Fibroblast of upper back skin (primary cell): ENCODE results near the gene SKA2.
A peak's percentile ranks its signal among the peaks of the same experiment; 100 is the strongest.
"Not testable (repeated sequence)": the region's sequence is repeated elsewhere in the genome, so short reads cannot be mapped to it uniquely, and the experiment has no call there.

Experiments
- DNase-seq: peaks from one replicate; pipeline ENCODE4 v3.0.0-alpha.2; 2013

The SKA2 gene, protein sequence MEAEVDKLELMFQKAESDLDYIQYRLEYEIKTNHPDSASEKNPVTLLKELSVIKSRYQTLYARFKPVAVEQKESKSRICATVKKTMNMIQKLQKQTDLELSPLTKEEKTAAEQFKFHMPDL

DNA sequence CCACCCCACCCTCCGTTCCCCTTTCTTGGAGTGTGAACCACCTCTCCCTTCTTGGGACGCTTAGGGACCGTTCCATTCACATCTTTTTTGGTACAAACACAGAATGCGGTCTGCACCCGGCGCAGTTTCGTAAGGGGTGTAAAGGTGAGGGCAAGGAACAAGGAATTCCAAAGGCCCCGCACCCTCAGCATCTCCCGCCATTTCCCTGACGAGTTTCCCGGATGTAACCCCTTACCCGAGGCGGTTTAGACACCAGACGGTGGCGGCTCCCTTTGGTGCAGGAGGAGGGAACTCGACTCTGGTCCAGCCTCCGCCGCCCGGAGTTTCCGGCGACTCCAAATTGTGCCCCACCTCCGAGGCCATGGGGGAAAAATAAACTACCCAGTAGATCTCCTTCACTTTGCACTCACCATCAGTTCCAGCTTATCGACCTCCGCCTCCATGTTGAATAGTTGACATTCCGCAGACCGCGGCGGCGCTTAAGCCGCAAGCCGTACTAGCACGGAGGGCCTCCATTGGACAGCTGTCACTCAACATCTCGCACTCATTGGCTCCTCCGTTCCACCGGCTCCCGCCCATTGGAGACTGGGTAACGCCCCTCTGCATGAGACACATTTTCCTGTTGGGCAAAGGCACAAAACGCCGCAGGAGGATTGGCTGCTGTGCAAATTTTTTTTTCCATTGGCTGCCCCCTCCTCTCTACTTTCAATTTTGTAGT, at the start of gene SKA2:
TSS of gene SKA2 (minus strand) at position 466 of the 718 bp plus-strand sequence. CDS start at position 443, 23 bp downstream.
- DNase-seq, result no peak

DNA sequence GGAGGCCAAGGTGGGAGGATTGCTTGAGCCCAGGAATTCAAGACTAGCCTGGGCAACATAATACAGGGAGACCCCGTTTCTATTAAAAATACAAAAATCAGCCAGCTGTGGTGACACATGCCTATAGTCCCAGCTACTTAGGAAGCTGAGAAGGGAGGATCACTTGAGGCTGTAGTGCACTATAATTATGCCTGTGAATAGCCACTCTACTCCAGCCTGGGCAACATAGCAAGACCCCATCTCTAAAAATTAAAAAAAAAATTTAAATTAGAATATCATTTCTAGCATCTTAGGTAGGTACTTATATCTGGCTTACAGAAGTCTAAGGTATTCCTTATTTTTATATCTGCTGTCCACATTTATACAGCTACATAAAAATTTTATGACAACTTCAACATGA, 47.3 kb upstream of the SKA2 start:
- DNase-seq, result no peak

DNA sequence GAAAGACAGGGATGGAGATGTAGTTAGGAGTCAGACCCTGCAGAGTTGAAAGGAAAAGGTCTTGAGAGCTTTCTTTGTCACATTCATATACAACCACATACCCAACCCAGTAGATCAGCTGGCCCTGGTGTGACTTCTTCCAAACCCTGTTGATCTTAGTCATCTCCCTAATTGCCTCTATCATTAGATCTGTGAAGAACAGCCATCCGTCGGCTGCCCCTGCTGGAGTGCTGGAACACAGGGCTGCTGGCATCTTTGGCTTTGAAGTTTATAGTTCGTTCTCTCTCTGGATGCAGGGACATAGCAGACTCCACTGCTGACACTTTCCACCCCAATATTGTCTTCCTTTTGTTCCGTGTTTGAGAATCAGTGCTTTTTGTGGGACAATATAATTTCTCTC, 44.4 kb upstream of the SKA2 start:
- no peak for DNase-seq

DNA sequence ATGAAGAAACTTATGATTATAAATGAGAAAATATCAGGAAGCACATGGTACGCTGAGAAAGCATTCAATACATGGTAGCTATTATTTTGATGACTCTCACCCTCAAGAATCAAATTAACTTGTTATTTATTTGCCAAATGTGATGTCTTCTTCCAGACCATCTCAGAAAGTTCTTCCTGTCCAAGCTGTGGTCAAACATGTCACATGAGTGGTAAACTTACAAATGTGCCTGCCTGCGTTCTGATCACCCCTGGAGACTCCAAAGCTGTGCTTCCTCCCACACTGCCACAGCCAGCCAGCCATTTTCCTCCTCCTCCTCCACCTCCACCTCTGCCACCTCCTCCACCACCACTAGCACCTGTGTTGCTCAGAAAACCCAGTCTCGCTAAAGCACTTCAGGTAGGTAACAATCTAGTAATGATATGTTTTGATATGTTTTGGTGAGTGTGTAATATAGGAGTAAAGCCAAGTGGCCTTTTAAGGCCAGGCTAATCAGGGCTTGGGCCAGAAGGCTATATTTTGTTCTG, 38.4 kb upstream of the SKA2 start:
- no peak for DNase-seq

DNA sequence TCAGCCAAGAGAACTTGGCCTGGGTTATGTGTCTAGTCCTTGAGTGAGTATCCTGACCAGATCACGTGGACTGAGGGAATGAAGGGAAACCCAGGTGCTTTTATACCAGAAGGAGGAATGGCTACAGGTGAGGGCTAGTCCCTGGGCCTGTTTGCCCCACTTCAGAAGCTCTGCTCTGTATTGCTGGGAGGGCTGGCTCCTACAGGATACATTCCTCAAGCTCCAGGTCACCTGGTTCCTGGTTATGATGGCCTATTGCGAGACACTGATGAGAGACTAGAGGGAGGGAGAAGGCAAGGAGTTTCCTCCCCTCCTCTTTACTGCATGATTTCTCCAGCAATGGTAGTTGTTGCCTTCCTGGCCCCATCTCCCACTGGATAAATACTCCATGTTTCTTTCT, 35.8 kb upstream of the SKA2 start:
- no peak for DNase-seq

DNA sequence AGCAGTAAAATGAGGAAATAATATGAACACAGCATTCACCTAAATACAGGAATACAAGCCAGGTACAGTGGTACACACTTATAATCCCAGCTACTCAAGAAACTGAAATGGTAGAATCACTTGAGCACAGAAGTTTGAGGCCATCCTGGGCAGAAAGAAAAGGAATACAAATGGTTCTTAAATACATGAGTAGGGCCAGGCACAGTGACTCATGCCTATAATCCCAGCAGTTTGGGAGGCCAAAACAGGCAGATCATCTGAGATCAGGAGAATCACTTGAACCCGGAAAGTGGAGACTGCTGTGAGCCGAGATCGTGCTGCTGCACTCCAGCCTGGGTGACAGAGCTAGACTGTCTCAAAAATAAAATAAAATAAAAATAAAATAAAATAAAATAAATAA, 31.9 kb upstream of the SKA2 start:
- DNase-seq, result no peak

DNA sequence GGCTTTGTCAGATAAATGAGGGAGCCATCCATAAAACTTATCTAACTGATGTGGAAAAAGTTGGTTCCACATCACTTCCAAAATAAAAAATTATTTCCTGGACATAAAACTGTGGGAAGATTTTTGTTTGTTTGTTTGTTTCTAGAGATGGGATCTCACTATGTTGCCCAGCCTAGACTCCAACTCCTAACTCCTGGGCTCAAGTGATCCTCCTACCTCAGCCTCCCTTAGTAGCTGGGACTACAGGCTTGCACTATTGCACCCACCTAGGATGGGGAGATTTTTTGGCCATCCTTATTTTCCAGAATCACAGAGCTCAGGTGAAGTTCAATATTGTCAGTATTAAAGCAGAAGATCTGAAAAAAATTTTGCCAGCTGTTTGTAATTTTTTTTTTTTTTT, 31.0 kb upstream of the SKA2 start:
- DNase-seq, result no peak

DNA sequence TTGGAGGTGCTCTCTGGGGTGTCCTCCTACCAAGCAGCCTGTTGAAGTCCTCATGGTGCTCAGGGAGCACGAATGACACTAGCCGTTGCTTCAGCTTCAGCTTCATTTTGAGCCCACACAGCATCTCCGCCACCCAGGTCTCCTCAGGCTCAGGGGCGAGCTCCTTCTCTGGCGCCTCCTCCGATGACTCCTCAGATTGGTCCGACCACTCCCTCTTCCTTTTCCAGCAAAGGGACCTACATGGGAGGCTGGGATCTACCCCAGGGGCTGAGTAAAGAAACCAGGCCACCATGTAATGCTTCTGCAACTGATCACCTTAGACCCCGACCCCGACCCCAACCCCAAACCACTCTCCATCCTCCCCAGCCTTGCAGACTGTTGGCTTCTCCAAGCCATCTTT, 26.5 kb upstream of the SKA2 start:
- no peak for DNase-seq

DNA sequence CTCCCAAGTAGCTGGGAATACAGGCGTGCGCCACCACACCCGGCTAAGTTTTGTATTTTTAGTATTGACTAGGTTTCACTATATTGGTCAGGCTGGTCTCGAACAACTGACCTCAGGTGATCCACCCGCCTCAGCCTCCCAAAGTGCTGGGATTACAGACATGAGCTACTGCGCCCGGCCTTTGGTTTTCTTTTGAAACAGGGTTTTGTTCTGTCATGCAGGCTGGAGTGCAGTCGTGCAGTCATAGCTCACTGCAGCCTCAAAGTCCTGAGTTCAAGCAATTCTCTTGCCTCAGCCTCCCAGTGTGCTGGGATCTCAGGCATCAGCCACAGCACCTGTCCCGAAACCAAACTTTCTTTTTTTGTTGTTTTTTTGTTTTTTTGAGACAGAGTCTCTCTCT, 25.6 kb upstream of the SKA2 start:
- no peak for DNase-seq

DNA sequence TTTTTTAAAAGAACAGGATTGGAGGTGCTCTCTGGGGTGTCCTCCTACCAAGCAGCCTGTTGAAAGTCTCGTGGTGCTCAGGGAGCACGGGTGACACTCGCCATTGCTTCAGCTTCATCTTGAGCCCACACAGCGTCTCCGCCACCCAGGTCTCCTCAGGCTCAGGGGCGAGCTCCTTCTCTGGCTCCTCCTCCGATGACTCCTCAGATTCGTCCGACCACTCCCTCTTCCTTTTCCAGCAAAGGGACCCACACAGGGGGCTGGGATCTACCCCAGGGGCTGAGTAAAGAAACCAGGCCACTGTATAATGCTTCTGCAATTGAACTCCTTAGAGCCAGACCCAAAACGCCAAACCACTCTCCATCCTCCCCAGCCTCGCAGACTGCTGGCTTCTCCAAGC, 24.6 kb upstream of the SKA2 start:
- DNase-seq, result not testable (repeated sequence)

DNA sequence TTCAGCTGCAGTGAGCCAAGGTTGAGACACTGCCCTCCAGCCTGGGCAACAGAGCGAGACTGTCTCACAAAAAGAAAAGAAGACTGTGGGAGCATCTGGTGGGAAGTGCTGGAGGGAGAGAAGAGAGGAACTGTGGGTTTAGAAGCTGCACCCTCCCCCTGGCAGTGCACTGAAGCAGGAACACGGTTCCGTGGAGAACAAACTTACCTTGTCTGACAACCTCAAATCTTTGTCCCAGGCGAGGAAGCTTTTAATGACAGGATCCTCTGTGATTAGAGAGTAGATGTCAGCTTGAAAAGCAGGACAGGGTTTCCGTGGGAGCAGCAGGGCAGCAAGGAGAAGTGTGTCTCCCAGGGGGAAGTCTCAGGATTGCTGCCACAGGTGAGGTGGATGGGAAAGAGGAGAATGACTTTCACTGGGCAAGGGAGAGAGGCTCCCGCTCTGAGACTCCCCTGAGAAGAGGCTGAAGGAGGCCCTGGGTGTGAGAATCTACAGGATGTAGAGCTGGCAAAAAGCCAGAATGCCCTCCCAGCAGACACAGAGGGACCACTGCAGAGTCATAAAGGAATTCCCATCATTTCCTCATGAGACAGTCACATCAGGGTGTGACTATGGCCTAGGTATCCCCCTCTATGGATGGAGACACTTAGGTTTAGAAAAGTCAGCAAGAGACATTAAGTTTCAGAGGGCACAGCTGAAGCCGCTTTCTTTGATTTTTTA, 23.4 kb upstream of the SKA2 start:
- peak; percentile 7 for DNase-seq

DNA sequence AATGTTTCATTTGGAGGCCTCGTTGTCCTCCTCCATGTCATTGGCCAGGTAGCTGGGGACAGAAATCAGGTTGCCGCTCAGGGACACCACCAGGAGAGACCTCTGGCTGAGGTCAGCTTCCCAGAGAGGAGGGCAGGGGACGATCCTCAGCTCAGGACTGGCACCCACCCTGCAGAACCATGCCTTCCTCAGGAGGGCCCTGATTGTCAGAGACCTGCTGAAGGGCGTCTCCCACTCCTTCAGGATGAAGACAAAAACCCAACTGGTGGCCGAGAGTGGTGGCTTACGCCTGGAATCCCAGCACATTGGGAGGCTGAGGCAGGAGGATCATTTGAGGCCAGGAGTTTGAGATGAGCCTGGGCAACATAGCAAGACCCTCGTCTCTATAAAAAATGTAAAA, 20.1 kb upstream of the SKA2 start:
- no peak for DNase-seq

DNA sequence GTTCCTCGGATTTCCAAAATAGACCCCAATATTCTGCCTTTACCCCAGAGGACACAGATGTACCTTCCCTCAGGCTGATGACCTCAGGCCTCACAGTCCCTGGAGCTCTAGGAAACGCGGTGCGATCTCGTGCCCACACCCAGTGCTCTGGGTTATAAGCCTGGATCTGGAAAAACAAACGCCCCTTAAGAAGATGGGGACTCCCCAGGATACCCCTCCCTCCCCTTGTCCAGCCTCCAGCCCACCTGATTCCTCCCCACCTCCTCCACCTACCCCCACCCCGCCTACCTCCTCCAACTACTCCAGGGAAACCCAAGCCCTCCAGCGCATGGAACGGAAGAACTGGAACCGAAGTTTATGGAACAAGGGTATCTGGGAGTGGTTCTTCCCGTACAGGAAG, 19.7 kb upstream of the SKA2 start:
- DNase-seq, result no peak

DNA sequence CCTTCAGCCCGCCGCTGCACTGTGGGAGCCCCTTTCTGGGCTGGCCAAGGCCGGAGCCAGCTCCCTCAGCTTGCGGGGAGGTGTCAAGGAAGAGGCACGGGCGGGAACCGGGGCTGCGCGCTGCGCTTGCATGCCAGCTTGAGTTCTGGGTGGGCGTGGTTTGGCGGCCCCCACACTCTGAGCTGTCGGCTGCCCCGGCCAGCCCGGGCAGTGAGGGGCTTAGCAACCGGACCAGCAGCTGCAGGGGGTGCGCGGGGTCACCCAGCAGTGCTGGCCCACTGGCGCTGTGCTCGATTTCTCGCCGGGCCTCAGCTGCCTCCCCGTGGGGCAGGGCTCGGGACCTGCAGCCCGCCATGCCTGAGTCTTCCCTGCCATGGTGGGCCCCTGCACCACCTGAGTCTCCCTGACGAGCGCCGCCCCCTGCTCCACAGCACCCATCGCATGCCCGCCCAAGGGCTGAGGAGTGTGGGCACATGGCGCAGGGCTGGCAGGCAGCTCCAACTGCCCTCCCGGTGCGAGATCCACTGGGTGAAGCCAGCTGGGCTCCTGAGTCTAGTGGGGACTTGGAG, 17.5 kb upstream of the SKA2 start:
- no peak for DNase-seq

DNA sequence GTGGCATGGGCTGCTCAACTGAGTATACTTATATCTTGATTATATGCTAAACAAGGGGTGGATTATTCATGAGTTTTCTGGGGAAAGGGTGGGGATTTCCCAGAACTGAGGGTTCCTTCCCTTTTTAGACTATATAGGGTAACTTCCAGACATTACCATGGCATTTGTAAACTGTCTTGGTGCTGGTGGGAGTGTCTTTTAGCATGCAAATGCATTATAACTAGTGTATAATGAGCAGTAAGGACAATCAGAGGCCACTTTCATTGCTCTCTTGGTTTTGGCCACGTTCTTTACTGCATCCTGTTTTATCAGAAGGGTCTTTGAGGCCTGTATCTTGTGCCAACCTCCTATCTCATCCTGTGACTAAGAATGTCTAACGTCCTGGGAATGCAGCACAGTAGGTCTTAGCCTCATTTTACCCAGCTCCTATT, 12.6 kb upstream of the SKA2 start:
- DNase-seq, result no peak

DNA sequence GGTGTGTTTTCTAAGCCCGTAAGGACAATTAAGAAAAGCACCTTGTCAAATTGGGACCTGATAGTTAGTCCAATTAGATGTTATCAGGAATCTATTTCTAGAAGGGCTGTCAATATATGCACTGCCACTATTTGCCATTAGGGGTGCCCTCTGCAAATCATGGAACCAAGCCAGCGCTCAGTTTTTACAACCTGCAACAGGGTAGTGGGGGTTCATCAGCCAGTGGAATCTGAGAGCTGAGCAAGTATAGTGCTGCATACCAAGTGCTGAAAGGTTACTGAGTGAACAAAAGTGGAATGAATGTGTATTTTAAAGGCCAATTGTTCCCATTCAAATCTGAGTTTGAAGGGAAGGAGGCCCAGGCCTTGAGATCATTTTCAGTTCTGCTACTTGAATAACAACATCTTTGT, 11.0 kb upstream of the SKA2 start:
- peak; percentile 65 for DNase-seq

DNA sequence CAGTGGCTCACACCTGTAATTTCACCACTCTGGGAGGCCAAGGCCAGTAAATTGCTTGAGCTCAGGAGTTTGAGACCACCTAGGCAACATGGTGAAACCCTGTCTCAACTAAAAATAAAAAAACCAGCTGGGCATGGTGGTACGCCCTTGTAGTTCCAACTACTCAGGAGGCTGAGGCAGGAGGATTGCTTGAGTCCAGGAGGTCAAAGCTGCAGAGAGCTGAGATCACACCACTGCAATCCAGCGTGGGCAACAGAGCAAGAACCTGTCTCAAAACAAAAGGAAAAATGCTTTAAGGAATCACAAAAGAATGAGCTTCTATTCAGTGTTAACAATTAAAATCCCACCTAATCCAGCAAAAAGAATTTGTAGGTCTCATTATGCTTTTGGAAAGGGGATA, 6.5 kb upstream of the SKA2 start:
- DNase-seq, result no peak

DNA sequence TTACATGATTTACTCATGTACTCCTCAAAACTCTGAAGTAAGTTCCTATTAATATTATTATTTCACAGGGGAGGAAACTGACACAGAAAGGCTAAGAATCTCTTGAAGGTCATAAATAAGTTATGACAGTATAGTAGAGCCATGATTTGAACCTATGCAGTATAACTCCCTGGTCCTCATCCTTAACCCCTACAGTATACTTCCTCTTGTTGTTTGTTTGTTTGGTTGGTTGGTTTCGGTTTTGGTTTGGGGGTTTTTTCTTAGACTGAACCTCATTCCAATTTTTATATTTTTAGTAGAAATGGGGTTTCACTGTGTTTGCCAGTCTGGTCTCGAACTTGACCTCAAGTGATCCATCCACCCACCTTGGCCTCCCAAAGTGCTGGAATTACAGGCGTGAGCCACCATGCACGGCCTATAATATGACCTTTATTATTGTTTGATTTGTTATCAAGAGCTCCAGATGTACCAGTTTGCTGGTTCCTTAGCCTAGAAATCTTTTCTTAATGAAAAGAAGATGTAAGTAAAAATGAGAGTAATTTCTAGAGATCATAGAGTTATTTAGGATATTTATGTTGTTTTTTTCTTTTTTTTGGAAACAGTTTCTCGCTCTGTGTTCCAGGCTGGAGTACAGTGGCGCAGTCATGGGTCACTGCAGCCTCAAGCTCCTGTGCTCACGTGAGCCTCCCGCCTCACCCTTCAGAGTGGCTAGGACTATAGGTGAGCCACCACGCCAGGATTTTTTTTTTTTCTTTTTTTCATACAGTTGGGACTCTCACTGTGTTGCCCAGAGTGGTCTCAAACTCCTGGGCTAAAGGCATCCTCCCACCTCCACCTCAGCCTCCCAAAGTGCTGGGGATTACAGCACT, 5.4 kb upstream of the SKA2 start:
- no peak for DNase-seq

DNA sequence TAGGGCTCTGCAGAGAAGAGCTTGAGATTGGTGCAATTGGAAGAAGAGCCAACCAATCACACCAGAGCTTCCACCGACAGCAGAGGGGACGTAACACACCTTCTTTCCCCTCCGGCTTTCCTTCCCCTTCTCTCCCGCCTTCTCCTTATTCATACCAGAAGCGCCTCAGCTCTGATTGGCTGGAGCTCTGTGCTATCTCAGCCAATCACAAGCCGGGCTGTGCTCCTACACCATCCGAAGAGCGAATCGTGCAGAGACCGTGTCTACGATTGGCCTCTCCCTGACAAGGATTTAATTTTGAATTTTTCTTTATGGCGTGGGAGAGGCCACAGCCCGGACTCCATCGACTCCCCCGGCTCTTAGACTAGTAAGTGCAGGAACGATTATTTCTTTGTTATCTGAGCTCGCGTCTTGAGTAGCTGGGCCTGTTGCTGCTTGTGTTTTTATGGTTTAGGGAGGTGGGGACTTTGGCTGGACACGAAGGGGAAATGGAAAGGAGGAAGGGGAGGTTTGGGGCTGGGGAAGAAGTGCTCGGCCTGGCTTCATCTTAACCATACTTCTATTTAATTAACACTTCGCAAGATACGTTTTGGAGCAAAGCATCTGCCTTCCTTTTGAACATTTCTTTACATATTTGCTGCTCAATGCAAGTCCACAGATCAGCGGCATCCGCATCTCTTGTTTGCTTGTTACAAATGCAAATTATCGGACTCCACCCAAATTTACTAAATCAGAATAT, 622 bp upstream of the SKA2 start, which contains the start of gene PRR11:
TSS of gene PRR11 (plus strand) at position 308 of the 739 bp plus-strand sequence. CDS start 14,007 bp downstream, outside the sequence.
- peak; percentile 100 for DNase-seq

DNA sequence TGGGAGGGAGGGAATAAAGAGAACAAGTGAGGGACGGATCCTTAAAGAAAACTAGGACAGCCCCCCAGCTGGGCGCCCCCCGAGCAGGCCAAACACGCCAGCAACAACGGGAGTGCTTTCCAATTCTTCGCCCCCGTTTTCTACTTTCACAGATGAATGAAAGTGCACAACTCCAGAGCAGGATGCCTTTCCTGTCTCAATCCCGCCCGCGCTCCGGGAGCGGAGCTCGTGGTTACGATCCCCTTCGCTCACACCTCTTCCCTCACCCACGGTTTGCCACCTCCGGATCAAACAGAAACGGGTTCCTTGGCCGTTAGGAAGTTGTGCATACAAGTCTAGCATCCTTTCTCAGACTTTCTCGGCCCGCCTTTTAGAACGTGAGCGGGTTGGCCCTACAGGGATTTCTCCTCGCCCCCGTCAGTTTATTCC, 680 bp downstream of the SKA2 start:
- DNase-seq, result peak; percentile 37

DNA sequence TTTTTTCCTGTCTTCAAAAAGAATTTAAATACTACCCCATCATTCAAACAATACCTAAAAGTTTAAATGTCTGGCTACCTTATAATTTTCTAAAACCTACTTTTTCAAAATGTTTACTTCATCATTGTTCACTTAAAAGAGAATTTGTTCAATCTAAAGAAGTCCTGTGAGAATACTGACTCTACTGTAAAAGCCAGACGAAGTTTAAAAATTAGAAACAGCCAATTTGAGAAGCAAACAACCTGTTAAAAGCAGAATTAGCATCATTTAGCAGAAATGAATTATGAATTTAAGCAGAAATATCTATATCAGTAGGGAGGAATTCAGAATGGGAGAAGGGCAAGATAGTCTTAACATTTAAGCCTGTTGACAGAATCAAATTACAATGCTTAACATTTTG, 2.1 kb downstream of the SKA2 start:
- no peak for DNase-seq

DNA sequence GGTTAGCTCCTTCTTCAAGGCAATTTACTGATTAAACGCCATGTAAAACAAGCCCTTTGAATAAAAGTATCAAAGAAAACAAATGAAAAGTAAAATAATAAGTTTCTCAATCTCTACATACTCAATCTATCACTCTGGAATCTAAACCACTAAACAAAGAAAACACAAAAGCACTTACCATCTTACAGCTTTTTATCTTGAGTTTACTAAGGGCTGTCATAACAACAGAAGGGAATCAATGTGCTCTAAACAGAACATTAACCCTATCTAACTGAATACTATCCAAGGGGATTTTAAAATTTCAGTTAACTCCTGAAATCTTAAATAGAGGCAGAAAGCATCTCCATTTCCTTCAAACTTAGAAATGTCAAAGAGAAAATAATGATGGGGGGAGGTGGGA, 3.4 kb downstream of the SKA2 start:
- no peak for DNase-seq
